ENCODE measurements around the gene AP3D1.

AP3D1 gene

DNA sequence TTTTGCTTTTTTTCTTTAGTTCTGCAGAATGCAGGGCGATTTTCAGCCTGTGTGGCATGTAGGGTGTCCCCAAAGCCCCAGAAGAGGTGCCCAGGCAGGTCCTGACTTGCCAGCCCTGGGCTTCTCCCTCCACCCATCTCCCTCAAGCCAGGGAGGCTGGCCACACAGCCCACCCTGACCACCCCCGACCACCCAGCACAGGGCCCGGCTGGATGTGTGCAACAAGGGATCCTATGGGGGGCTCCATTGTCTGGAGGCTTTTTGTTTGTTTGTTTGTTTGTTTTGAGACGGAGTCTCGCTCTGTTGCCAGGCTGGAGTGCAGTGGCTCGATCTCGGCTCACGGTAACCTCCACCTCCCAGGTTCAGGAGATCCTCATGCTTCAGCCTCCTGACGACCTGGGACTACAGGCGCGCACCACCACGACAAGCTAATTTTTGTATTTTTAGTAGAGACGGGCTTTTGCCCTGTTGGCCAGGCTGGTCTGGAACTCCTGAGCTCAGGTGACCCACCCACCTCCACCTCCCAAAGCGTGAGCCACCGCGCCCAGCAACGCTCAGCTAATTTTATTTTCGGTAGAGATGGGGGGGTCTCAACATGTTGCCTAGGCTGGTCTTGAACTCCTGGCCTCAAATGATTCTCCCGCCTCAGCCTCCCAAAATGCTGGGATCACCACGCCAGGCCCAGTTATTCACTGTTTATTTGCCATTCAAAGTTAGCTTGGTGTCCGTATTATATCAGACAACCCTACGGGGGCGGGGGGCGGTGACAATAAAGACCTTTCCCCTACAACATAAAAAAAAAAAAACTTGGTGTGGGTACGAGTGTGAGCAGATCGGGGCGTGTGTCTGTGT is 92.6 kb downstream of the AP3D1 start:
- DNase-seq: no peak

DNA sequence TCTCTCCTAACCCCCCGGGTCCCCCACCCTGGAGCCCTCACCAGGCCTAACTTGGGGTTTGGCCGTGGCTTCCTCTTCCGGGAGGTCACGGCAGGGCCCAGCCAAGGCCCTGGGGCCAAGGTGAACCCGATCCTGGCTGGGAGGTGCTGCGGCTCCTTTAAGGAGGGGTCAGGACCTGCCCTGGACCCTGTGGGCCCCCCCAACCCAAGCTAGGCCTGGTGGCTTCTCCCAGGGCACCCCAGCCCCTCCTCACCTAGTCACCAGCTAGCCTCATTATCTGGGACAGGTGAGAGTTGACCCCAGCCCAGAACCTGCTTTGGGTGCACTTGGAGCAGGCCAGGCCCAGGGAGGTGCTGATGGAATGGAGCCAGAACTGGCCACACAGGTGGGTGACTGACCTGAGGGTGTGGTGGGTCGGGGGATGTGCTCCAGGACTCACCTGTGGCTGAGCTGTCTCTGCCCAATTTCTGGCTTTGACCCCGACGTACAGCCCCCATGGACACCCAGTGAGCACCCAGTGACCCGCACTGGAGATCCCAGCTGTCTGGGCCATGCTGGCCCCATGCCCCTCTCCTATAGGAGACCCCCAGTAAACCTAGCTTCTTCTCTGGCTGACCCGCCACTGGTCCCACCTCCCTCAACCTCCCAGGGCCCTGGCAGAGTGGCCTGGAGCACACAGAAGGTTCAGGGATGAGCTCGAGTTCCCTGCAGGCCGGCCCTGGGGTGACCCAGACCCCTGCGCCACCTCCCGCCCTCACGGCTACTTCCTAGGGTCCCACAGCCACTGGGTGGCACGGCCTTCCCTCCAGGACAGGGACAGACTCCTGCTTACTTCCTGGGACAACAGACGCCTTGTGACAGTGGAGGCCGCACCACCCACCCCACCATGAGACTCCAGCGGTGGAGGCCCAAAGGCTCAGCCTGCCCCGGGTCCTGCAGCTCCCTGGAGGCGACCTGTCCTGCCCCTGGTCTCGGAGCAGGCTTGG is 93.6 kb downstream of the AP3D1 start:
- DNase-seq: no peak

- no peak for DNase-seq
These were observed 94.6 kb downstream of the AP3D1 start for GRCh38 chr19:2056837-2057192.

GRCh38 chr19:2055931-2056836 is 95.2 kb downstream of the AP3D1 start:
- peak; percentile 51 for DNase-seq

DNA sequence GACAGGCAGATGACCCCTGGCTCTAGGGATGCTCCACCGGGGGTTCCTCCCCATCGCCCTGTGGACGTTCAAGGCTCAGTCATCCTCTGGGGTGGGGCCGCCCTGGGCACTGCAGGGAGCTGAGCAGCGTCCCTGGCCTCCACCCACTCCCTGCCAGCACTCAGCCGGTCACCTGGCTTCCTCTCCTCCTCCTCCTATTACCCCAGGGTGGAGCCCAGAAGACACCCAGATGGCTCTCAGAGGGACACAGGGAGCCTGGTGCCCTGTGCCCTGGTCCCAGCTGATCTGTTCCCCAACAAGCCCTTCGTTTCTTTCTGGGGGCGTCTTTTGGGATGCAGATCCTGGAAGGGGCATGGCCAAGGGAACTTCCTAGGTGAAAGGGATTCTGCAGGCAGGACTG is 96.6 kb downstream of the AP3D1 start:
- DNase-seq: no peak

DNA sequence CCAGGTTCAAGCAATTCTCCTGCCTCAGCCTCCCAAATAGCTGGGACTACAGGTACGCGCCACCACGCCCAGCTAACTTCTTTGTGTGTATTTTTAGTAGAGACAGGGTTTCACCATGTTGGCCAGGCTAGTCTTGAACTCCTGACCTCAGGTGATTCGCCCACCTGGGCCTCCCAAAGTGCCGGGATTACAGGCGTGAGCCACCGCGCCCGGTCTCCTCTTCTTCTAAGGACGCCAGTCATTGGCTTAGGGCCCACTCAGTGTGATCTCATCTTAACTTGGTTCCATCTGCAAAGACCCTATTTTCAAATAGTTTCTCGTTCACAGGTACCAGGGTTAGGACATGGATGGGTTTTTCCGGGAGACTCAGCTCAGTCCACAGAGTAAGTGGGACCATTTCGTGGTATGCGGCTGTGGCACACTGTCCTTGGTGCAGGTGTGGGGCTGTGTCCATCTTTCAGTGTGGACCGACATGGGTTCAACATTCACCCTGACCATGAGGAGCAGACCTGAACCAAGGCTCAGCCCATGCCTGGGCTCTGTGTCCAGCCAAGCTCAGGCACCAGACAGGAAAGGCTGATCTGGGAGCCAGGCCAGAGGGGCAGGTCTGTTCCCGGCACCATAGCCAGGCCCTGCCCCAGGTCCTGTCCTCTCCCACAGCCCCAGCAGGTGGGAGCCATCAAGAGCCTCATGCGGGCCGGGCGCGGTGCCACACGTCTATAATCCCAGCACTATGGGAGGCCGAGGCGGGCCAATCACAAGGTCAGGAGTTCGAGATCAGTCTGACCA is 97.6 kb downstream of the AP3D1 start:
- no peak for DNase-seq

- peak; percentile 42 for DNase-seq
These were observed 99.3 kb downstream of the AP3D1 start for GRCh38 chr19:2051773-2052704.

DNA sequence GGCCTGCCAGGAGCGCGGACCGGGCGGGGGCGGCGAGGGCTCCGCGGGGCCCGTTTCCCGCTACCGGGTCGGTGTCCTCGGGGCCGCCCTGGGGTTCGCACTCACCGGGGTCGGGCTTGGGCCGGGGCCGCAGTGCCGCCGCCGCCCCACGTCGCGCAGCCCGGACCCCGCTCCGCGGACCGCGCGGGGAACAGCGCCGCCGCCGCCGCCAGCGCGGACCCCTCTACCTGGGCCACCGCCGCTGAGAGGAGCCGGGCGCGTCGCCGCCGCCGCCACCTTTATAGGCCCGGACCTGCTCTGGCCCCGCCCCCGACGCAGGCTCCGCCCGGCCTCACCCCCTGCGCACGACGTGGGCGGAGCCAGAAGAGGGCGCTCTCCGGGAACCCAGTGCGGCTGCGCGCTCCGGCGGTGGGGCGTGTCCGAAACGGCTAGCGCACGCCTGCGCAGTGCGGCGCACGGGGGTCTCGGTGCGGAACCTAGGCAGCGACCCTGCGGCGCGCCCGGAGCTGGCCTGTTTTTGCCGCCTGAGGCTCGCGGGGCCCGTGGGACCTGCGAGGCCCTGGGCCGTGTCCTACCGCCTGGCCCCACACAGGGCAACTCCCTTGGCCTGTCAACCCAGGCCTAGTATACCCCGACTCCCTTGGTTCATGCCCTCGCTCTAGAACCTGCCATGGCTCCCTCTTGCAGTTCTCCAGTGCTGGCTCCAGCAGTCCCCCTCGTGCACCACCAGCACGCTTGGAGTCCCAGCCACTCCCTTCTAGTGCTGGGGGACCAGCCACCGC is 100.2 kb downstream of the AP3D1 start, which contains the start of gene MKNK2:
Gene MKNK2, minus strand, starts transcription at position 254 of the 782 bp plus-strand sequence. CDS start 393 bp downstream, outside the sequence.
- DNase-seq: peak; percentile 98

Data from activated CD4-positive, alpha-beta T cell treated with anti-CD3 and anti-CD28 coated beads, Interleukin-2, Interleukin-6, amounts not matched to agents 100 ng/mL and 50 ng/mL, durations not matched to agents 16 hours and 8 hours (primary cell).